Hepatocyte (in vitro differentiated cells): Measurements from ENCODE around the gene NBAS.

Experiments used
- CTCF ChIP-seq: fragments of 200-600 bp; sonication (generic); IDR thresholded peaks from 2 replicates; pipeline ENCODE4 v1.5.1; 2016; ENCODE audit warnings: antibody characterized with exemption, mild to moderate bottlenecking; ENCODE audit not compliant: poor library complexity
- EZH2 ChIP-seq: fragments of 200-600 bp; sonication (generic); IDR thresholded peaks from 2 replicates; pipeline ENCODE4 v1.6.1; 2016; ENCODE audit warnings: antibody characterized with exemption, mild to moderate bottlenecking, borderline replicate concordance
- EZH2phosphoT487 ChIP-seq: fragments of 200-600 bp; sonication (generic); IDR thresholded peaks from one replicate; pipeline ENCODE4 v1.6.1; 2018; ENCODE audit warnings: antibody characterized with exemption, mild to moderate bottlenecking, low read depth, moderate library complexity; ENCODE audit not compliant: unreplicated experiment, severe bottlenecking

GRCh38 chr2:15449556-15450236 lies 111.4 kb downstream of the NBAS start:
- TF ChIP-seq CTCF (no peak), EZH2 (no peak), EZH2phosphoT487 (no peak)
